OCI-LY7 (cell line): ENCODE data around the gene CHCHD6. TPM values are rescaled to one million over a fixed set of nuclear protein-coding genes. Genes with fewer than 3 reads are reported as not detected.

Experiments used
- BruUV-seq: library from RNA; stranded (reverse); fragments of 400-500 nt; replicated peaks from 2 replicates; lab custom pipeline; 2021; lab: Mats Ljungman, UMichigan
- CTCF ChIA-PET: fragments of 300-600 bp; sonication (Branson Sonifier 250); formaldehyde crosslinking; loops from one replicate; lab custom pipeline; 2022; ENCODE audit warnings: antibody characterized with exemption; ENCODE audit not compliant: unreplicated experiment; lab: Charles Lee
- POLR2A ChIA-PET: fragments of 300-600 bp; sonication (Branson Sonifier 250); formaldehyde crosslinking; loops from one replicate; lab custom pipeline; 2022; ENCODE audit warnings: antibody characterized with exemption; lab: Charles Lee
- DNase-seq: peaks from one replicate; pipeline ENCODE4 v3.0.0-alpha.2; 2015; ENCODE audit warnings: low spot score
- H2AFZ ChIP-seq: fragments of 200-600 bp; sonication (generic), shearing (Covaris generic); 2 replicates; pipeline ENCODE4 v1.6.1; 2014; ENCODE audit warnings: mild to moderate bottlenecking, antibody characterized with exemption, low read length, moderate library complexity
- H3K27ac ChIP-seq: fragments of 200-600 bp; sonication (generic); 2 replicates; pipeline ENCODE4 v1.5.1; 2014; ENCODE audit warnings: mixed run types, low read depth, mild to moderate bottlenecking, moderate library complexity, low read length, inconsistent platforms; ENCODE audit not compliant: poor library complexity, severe bottlenecking
- H3K36me3 ChIP-seq: fragments of 200-600 bp; sonication (generic); 2 replicates; pipeline ENCODE4 v1.6.1; 2014; ENCODE audit warnings: mild to moderate bottlenecking, antibody characterized with exemption, low read length, moderate library complexity, mixed read lengths; ENCODE audit not compliant: insufficient read depth
- H3K4me1 ChIP-seq: fragments of 200-600 bp; sonication (generic); 2 replicates; pipeline ENCODE4 v1.5.1; 2014; ENCODE audit warnings: mild to moderate bottlenecking, low read length; ENCODE audit not compliant: insufficient read depth, poor library complexity, severe bottlenecking
- H3K4me2 ChIP-seq: fragments of 200-600 bp; sonication (generic); 2 replicates; pipeline ENCODE4 v1.6.1; 2014; ENCODE audit warnings: mild to moderate bottlenecking, low read length
- H3K4me3 ChIP-seq: fragments of 200-600 bp; sonication (generic); 2 replicates; pipeline ENCODE4 v1.5.1; 2014; ENCODE audit warnings: mild to moderate bottlenecking, low read depth, low read length; ENCODE audit not compliant: poor library complexity, severe bottlenecking
- H3K79me2 ChIP-seq: fragments of 200-600 bp; sonication (generic); 2 replicates; pipeline ENCODE4 v1.6.1; 2016; ENCODE audit warnings: low read depth, mild to moderate bottlenecking, low read length, moderate library complexity, mixed read lengths; ENCODE audit not compliant: insufficient read depth
- H3K9me2 ChIP-seq: fragments of 200-600 bp; sonication (generic); 2 replicates; pipeline ENCODE4 v1.6.1; 2016; ENCODE audit warnings: mild to moderate bottlenecking, low read length, mixed read lengths; ENCODE audit not compliant: insufficient read depth
- H3K9me3 ChIP-seq: fragments of 200-600 bp; sonication (generic); 2 replicates; pipeline ENCODE4 v1.6.1; 2014; ENCODE audit warnings: mild to moderate bottlenecking, mixed run types, low read length, mixed read lengths
- H4K20me1 ChIP-seq: fragments of 200-600 bp; sonication (generic); 2 replicates; pipeline ENCODE4 v1.6.1; 2014; ENCODE audit warnings: mild to moderate bottlenecking, antibody characterized with exemption, low read length, moderate library complexity, mixed read lengths; ENCODE audit not compliant: insufficient read depth
- EZH2phosphoT487 ChIP-seq: fragments of 200-600 bp; sonication (generic); IDR thresholded peaks from 2 replicates; pipeline ENCODE4 v1.6.1; 2018; ENCODE audit warnings: low read depth, borderline replicate concordance, mild to moderate bottlenecking, mixed run types, antibody characterized with exemption, low read length, moderate library complexity, mixed read lengths
- intact Hi-C: fragments of 100-400 bp; cut with micrococcal nuclease; formaldehyde crosslinking; loops from one replicate; pipeline ENCODE4 v1.10.0; 2022; ENCODE audit not compliant: unreplicated experiment
- total RNA-seq, 2 experiments: library from RNA; depleted of rRNA in 1 of 2; stranded (reverse); fragments of >200 nt in 1 of 2; shearing (Covaris generic) in 1 of 2; gene quantifications; 2 replicates each; pipeline ENCODE4 v1.2.3, GENCODE V29; 2014 to 2022
- TF ChIP-seq, protein P1 (sequence below): fragments of 200-600 bp; sonication (generic); conservative IDR thresholded peaks from 2 replicates; pipeline ENCODE4 v1.5.1; 2014; ENCODE audit warnings: mild to moderate bottlenecking, antibody characterized with exemption, low read length, moderate library complexity, mixed read lengths

The CHCHD6 gene
- total RNA-seq, 2 experiments from 2014 or later: 14.7 to 21.2 TPM

DNA sequence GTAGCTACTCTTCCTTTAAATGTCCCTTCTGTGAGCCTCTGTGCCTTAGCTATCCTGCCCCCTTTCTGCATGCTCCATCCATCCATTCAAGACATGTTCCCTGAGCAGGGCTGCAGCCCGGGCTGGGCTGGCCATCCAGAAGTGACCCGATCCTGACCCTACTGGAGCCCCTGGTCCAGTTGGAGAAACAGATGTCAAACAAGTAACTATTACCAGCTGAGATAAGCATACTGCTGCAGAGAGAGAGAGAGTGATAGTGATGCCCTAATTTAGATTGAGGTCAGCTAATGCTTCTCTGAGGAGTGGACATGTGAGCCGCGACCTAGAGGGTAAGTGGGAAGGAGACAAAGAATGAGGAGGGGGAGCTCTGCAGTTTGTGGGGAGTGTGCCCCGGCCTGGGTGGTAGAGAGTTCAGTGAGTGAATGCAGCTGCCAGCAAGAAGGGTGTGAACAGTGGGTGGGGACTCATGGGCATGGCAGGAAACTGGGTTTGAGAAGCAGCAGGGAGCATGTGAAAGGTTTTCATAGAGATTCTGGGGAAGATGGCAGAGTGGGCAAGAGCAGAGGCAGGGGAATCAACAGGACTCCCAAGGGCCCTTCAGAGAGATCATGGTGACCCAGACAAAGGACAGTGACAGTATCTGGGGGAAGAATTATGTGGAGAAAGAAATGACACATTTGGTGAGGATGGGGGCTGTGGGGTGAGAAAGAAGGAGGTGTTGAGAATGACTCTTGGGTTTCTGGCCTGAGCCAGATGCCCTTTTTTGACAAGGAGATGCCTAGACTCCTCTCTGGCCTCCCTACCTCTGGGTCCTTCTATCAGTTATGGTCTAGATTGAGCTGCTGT, 44.9 kb downstream of the CHCHD6 start:
- DNase-seq: no peak
- ChIA-PET CTCF (interaction anchor here (0.6 kb wide), 1 partner anchor 761 kb away, joined by 3 read pairs; no protein-coding TSS in a partner anchor), POLR2A (no interaction called here)
- no peak overlapping the region for H3K27ac ChIP-seq
- no peaks in the 10 kb centered on the region for H3K36me3 ChIP-seq
- no peaks in the 10 kb centered on the region for H4K20me1 ChIP-seq
- H3K4me1 ChIP-seq: no peaks in the 10 kb centered on the region
- H2AFZ ChIP-seq: no peak overlapping the region
- intact Hi-C loops: no loop called here
- H3K9me3 ChIP-seq: no peaks in the 10 kb centered on the region
- no peak overlapping the region for H3K4me2 ChIP-seq
- no peaks in the 10 kb centered on the region for H3K79me2 ChIP-seq
- no peak overlapping the region for H3K4me3 ChIP-seq
- TF ChIP-seq, protein P1, sequence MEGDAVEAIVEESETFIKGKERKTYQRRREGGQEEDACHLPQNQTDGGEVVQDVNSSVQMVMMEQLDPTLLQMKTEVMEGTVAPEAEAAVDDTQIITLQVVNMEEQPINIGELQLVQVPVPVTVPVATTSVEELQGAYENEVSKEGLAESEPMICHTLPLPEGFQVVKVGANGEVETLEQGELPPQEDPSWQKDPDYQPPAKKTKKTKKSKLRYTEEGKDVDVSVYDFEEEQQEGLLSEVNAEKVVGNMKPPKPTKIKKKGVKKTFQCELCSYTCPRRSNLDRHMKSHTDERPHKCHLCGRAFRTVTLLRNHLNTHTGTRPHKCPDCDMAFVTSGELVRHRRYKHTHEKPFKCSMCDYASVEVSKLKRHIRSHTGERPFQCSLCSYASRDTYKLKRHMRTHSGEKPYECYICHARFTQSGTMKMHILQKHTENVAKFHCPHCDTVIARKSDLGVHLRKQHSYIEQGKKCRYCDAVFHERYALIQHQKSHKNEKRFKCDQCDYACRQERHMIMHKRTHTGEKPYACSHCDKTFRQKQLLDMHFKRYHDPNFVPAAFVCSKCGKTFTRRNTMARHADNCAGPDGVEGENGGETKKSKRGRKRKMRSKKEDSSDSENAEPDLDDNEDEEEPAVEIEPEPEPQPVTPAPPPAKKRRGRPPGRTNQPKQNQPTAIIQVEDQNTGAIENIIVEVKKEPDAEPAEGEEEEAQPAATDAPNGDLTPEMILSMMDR: no peak
- TF ChIP-seq EZH2phosphoT487: no peak
- H3K9me2 ChIP-seq: no peaks in the 10 kb centered on the region
- no TSS peak for BruUV-seq

DNA sequence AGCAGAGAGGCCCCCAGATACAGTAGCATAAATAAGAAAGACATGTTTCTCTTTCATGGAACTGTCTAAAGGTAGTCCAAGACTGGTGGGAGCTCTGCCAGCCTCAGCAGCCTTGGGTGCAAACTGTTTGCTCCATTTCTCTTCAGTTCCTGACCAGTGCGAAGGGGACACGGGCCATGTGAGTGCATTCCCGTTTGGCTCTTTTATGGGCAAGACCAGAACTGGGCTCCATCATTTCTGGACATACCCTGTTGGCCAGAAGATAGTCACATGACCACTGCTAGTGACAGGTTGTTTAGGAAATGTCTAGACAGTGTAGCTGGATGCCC, 45.5 kb downstream of the CHCHD6 start:
- Histone ChIP-seq H3K79me2 (no peaks in the 10 kb centered on the region), H3K4me2 (no peak overlapping the region), H2AFZ (no peak overlapping the region), H3K9me2 (no peaks in the 10 kb centered on the region), H3K4me3 (no peak overlapping the region), H3K36me3 (no peaks in the 10 kb centered on the region), H3K4me1 (no peaks in the 10 kb centered on the region), H3K27ac (no peak overlapping the region), H3K9me3 (no peaks in the 10 kb centered on the region), H4K20me1 (no peaks in the 10 kb centered on the region)
- CTCF ChIA-PET: no interaction called here
- TF ChIP-seq, protein P1: no peak
- no peak for TF ChIP-seq EZH2phosphoT487
- no TSS peak for BruUV-seq
- no peak for DNase-seq
- POLR2A ChIA-PET: no interaction called here
- intact Hi-C loops: no loop called here
